Lower leg skin (tissue), 3 donors: ENCODE data around the gene FGF22.

Experiments
- CTCF ChIP-seq, 3 donors: fragments of 450-650 bp; IDR thresholded peaks; one replicate each; pipeline ENCODE4 v1.5.1; 2016; ENCODE audit warnings: antibody characterized with exemption in 3 of 3, mild to moderate bottlenecking in 3 of 3, moderate library complexity in 2 of 3
- POLR2A ChIP-seq, 2 donors: fragments of 450-650 bp; IDR thresholded peaks; one replicate each; pipeline ENCODE4 v1.6.1; 2016 to 2017; ENCODE audit warnings: antibody characterized with exemption in 2 of 2, mild to moderate bottlenecking in 1 of 2, moderate library complexity in 1 of 2

GRCh38 chr19:690203-690602 lies 50.5 kb downstream of the FGF22 start:
- TF ChIP-seq CTCF (IDR thresholded peaks at IDR 0.05) (no peak), POLR2A (IDR thresholded peaks at IDR 0.05) (no peak)
